Measurements from ENCODE around the gene HOTAIR.

HOTAIR gene

DNA sequence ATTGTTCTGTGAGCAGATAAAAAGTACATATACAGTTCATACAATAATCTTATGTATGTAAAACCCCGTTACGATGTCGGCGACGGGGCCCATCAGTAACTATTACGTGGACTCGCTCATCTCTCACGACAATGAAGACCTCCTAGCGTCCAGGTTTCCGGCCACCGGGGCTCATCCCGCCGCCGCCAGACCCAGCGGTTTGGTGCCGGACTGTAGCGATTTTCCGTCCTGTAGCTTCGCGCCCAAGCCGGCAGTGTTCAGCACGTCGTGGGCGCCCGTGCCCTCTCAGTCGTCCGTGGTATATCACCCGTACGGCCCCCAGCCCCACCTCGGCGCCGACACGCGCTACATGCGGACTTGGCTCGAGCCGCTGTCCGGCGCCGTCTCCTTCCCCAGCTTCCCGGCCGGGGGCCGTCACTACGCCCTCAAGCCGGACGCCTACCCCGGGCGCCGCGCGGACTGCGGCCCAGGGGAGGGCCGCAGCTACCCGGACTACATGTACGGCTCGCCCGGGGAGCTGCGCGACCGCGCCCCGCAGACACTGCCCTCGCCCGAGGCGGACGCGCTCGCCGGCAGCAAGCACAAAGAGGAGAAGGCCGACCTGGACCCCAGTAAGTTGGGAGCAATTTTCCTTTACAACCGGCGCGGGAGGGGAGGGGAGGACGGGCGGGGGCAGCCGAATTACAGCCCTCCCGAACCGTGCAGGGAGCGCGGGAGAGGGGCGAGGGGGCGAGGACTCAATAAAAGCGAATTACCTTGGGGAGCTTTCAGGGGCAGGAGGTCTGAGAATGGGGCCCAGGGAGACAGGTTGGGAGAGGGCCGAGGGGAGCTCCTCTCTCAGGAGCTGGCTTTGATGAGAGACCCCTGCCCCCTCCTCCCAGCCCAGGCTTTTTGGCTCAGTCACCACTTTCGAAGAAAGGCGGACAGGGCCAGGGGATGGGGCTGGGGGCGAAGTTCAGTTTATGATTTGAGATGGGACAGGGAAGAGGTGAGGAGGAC is 25.7 kb upstream of the HOTAIR start, which contains the start of gene HOXC9:
Gene HOXC9, plus strand, starts transcription at position 46 of the 999 bp plus-strand sequence. Its CDS starts 28 bp downstream, at position 74.
- no peak for DNase-seq (ENCODE audit: low read depth in 2 of 2)

DNA sequence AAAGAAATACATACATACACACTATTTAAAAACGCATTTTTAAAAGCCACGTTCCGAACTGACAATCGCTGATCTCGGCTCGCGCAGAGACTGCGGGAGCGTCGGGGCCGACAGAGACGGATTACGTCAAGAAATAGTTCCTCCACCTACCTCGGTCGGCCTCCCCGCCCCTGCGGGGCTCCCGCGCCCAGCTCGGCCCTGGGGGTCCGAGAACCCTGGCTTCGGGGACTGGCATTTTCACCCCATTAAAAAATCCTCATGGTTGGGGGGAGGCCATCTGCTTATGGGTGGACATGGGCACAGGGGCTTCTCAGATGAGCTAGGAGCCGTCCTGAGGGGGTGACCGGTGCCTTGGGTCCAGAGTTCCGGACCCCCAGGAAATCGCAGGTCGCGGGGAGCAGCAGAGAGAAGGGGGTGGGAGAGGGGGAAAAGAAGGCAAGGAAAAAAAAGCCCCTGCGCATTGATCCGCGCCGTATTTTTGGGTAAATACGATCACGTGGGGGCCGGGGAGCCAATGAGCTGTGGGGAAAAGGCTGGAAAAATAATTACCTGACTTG is 24.9 kb upstream of the HOTAIR start:
- no peak for DNase-seq (ENCODE audit: low read depth in 2 of 2)

DNA sequence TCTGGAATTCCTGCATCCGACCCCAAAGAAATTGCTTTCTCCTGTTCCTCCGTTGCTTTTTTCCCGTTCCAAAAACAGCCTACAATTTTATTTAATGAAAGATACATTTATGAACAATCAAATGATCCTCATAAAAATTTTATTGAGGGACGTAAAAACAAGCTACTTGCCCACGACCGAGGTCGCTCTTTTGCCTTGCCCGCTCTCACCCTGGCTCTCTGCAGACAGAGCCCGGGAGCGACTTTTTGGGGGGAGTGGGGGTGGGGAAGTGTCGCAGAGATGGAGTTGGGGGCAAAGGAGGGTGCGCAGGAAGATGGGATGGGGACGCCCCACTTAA is 24.1 kb upstream of the HOTAIR start:
- DNase-seq (ENCODE audit: low read depth in 2 of 2): no peak

- no peak for DNase-seq (ENCODE audit: low read depth in 2 of 2)
Observed at GRCh38 chr12:53998110-53998899, 23.6 kb upstream of the HOTAIR start.

DNA sequence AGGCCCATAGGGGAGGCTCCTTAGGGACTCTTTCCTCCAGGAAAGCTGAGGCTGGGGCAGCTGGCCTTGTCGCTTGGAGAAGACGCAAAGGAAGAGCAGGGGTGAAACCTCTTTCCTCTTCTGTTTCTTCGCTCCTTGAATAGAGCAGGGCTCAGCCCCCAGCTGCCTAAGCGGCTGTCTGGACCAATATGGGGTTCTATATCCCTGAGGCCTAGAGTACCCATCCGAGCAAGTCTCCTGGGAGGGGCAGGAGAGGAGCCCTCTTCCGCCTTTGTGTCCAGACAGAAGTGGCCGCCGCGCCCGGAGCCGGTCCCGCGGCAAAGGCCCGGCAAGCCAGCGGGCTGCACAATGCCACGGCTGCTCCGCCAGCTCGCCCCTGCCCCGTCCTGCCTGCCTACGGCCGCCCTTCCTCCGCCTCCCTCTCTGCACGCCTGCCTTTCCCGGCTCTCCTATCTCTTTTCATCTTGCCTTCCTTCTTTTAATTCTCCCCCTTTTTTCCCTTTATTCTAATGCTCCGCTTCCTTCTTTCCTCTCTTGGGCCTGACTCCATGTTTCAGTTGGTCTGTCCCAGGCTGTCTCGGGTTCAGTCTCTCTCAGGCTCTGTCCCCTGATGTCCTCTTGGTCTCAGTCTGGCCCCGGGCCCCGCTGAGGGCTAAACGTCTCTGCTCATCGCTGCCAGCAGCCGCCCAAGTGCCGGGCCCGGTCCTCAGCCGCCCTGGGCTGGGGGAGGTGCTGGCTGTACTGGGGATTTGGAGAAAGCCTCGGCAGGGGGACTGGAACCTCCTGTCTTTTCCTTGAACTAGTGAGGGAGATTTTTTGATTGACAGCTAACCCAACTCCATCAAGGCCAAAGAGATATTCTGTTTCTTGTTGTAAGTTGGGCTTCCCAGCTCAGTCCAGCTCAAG is 22.7 kb upstream of the HOTAIR start:
- no peak for DNase-seq (ENCODE audit: low read depth in 2 of 2)

GRCh38 chr12:53996240-53997203 is 21.8 kb upstream of the HOTAIR start:
- DNase-seq (ENCODE audit: low read depth in 2 of 2): no peak

DNA sequence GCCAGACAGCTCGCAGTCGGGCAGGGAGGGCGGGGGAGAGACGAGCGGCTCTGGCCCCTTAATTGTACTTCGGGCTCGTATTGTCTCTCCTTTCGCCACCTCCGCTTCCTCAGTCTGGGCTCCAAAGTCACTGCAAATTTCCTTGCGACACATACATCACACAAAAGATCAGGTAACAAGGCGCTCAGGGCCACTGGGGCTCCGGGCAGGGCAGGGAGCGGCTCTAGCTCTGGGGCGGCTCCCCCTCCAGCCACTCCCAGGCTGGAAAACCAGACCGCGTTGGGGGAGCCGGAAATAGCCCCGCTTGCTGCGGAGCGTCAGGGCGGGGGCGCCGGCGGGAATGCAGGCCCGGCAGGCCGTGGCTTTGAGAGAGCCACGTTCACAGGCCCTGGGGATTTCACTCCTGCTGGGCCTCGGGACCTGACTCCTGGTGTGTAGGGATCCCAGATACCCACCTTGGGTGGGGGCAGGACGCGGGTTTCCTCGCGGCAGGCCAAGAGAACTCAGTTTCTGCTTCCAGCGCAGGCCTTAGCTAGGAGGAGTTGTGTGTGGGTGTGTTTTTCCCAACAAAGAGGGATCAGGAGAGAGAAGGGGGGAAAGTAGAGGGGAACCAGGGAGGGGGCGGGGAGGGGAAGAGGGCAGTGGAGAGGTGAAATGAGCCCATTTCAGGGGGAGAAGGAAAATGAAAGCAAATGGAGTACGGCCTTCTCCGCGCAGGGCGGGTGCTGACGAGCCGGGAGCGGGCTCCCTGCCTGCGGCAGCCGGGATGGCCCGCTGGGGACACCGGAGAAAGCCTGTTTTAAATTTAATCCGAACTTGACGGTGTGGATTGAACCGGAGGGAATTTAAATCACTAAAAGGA is 20.9 kb upstream of the HOTAIR start:
- no peak for DNase-seq (ENCODE audit: low read depth in 2 of 2)

GRCh38 chr12:53995002-53995377 is 20.2 kb upstream of the HOTAIR start:
- DNase-seq (ENCODE audit: low read depth in 2 of 2): no peak

DNA sequence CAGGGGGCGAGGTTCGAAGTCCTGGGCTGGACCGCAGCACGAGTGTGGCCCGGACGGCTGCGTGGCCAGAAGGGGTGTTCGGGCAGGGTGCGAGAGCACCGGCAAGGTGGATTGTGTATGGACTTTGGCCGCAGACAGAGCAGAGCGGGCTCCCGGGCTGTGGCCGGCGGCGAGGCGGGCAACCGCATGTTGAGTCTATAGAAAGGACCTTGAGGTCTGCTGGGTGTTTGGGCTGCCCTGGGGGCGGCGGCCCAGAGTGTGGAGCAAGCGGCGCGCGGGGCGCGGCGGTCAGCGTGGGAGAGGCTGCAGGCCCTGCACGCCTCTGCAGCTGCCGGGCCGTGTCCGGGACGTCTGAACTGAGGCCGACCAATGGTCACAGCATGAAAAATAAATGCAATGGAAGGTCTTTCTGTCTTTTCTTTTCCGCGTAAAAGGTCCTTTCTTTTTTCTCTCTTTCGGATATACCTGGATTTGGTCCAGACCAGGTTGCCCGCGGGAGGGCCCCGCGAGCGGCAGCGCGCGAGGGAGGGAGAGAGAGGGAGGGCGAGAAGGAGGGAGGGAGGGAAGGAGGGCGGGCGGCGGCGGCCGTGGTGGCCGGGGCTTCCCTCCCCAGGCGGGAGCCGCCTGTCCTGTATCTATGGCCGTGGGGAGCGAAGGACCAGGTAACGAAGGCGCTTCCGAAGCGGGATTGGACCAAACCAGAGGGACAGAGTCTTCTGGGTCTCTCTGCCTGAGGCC is 19.7 kb upstream of the HOTAIR start:
- DNase-seq (ENCODE audit: low read depth in 2 of 2): no peak

DNA sequence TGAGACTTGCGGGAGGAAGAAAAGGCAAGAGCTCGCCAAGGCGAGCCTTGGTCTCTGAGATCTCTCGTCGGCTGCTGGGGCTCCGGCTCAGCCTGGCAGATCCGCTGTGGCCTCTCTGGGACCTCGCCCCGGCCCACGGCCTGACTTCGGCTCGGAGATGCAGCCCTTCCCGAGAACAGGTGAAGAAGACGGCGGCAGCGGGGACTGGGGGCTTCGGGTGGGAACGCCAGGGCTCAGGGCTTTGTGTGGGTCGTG is 19.2 kb upstream of the HOTAIR start:
- DNase-seq (ENCODE audit: low read depth in 2 of 2): no peak

- DNase-seq (ENCODE audit: low read depth in 2 of 2): no peak
Observed at GRCh38 chr12:53993162-53994008, 18.6 kb upstream of the HOTAIR start.

- no peak for DNase-seq (ENCODE audit: low read depth in 2 of 2)
Observed at GRCh38 chr12:53992377-53992889, 17.7 kb upstream of the HOTAIR start.

DNA sequence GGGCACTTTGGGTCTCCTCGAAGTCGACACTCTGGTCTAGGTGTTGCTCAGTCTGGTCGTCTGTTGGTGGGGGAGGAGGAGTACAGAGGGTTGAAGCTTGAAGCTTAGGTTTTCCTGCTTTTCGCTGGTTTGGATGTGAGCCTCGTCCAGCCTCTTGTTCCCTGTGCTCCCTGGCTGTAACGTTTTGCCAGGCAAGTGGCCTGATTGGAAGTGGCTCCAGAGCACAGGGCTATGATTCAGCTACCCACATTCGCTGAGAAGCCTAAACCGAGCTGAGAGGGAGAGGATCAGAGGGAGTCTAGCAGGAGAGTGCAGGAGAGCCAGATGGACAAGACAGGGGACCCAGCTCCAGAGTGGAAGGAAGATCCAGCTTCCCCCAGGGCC is 16.3 kb upstream of the HOTAIR start:
- DNase-seq (ENCODE audit: low read depth in 2 of 2): no peak

- DNase-seq (ENCODE audit: low read depth in 2 of 2): no peak
Observed at GRCh38 chr12:53990311-53991076, 15.7 kb upstream of the HOTAIR start.

DNA sequence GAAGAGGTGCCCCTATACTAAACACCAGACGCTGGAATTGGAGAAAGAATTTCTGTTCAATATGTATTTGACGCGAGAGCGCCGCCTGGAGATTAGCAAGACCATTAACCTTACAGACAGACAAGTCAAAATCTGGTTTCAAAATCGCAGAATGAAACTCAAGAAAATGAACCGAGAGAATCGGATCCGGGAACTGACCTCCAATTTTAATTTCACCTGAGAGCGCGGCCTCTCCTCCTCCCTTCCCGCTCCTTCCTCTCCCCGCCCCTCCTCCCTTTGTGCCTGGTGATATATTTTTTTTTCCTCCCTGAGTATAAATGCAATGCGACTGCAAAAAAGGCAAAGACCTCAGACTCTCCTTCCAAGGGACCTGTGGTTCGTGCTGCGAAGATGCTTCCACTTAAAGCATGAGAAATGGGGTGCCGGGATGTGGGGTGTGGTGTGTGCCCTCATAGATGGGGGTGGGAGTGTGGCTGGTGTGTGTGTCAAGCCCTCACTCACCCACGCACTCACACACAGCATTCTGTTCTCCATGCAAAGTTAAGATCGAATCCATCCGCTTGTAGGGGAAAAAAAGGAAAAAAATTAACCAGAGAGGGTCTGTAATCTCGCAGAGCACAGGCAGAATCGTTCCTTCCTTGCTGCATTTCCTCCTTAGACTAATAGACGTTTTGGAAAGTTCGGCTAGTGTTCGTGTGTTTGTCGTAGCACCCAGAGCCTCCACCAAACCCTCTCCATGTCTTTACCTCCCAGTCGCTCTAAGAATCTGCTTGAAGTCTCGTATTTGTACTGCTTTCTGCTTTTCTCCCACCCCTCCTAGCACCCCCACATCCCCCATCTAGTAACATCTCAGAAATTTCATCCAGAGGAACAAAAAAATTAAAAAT is 14.7 kb upstream of the HOTAIR start:
- no peak for DNase-seq (ENCODE audit: low read depth in 2 of 2)

All from stimulated activated CD4-positive, alpha-beta T cell treated with anti-CD3 and anti-CD28 coated beads, Interleukin-1b, Interleukin-23, amount 100 ng/mL, for 1 hour (primary cell).